SU-DHL-6 (cell line): Measurements from ENCODE around the gene POU6F1.
"Not testable (repeated sequence)": the region's sequence is repeated elsewhere in the genome, so short reads cannot be mapped to it uniquely, and the experiment has no call there.

Experiments used
- H2AFZ ChIP-seq: fragments of 200-600 bp; sonication (generic); 2 replicates; pipeline ENCODE4 v1.6.1; 2014; ENCODE audit warnings: low read depth, mild to moderate bottlenecking, moderate library complexity, mixed read lengths, antibody characterized with exemption, low read length; ENCODE audit not compliant: severe bottlenecking
- H3F3A ChIP-seq: fragments of 200-600 bp; shearing (Covaris generic); 2 replicates; pipeline ENCODE4 v1.6.0; 2016; ENCODE audit warnings: antibody characterized with exemption, mild to moderate bottlenecking; ENCODE audit not compliant: insufficient read depth
- H3K27ac ChIP-seq: fragments of 200-600 bp; sonication (generic); 2 replicates; pipeline ENCODE4 v1.5.1; 2016; ENCODE audit warnings: low read depth, mild to moderate bottlenecking, low read length, moderate library complexity, mixed read lengths
- H3K27me3 ChIP-seq: fragments of 200-600 bp; sonication (generic), shearing (Covaris generic); 2 replicates; pipeline ENCODE4 v1.6.0; 2014; ENCODE audit warnings: mild to moderate bottlenecking, low read length
- H3K36me3 ChIP-seq: fragments of 200-600 bp; sonication (generic); 2 replicates; pipeline ENCODE4 v1.6.1; 2014; ENCODE audit warnings: mild to moderate bottlenecking, low read length, mixed read lengths
- H3K4me2 ChIP-seq: fragments of 300-600, 200-600 bp; shearing (Covaris generic), sonication (generic); 2 replicates; pipeline ENCODE4 v1.6.0; 2014; ENCODE audit warnings: low read length, low read depth, mild to moderate bottlenecking; ENCODE audit not compliant: poor library complexity, severe bottlenecking
- H3K4me3 ChIP-seq: fragments of 200-600 bp; sonication (generic); 2 replicates; pipeline ENCODE4 v1.5.1; 2014; ENCODE audit warnings: antibody characterized with exemption, low read length, mild to moderate bottlenecking, mixed read lengths; ENCODE audit not compliant: insufficient read depth, poor library complexity, severe bottlenecking
- H3K79me2 ChIP-seq: fragments of 200-600 bp; sonication (generic); 2 replicates; pipeline ENCODE4 v1.6.1; 2014; ENCODE audit warnings: mild to moderate bottlenecking, low read length, moderate library complexity; ENCODE audit not compliant: insufficient read depth
- H3K9ac ChIP-seq: fragments of 200-600 bp; sonication (generic); 2 replicates; pipeline ENCODE4 v1.7.0; 2014; ENCODE audit warnings: mild to moderate bottlenecking, low read length
- H3K9me2 ChIP-seq: fragments of 200-600 bp; sonication (generic); replicated peaks from 2 replicates; pipeline ENCODE4 v1.6.1; 2014; ENCODE audit warnings: low read length; ENCODE audit not compliant: insufficient read depth
- H3K9me3 ChIP-seq: fragments of 200-600 bp; sonication (generic); 2 replicates; pipeline ENCODE4 v1.6.1; 2014; ENCODE audit warnings: low read length, mixed read lengths; ENCODE audit not compliant: insufficient read depth
- H4K20me1 ChIP-seq: fragments of 200-600 bp; sonication (generic); 2 replicates; pipeline ENCODE4 v1.6.1; 2014; ENCODE audit warnings: low read depth, mild to moderate bottlenecking, antibody characterized with exemption, low read length, moderate library complexity, mixed read lengths
- CTCF ChIP-seq: fragments of 200-600 bp; sonication (generic); IDR thresholded peaks from one replicate; pipeline ENCODE4 v1.5.1; 2017; ENCODE audit warnings: antibody characterized with exemption, mild to moderate bottlenecking, low read length, moderate library complexity; ENCODE audit not compliant: insufficient read depth, poor library complexity, severe bottlenecking
- EZH2phosphoT487 ChIP-seq: fragments of 200-600 bp; sonication (generic), shearing (Covaris generic); conservative IDR thresholded peaks from 2 replicates; pipeline ENCODE4 v1.6.1; 2018; ENCODE audit warnings: mild to moderate bottlenecking, antibody characterized with exemption, low read length, moderate library complexity, mixed read lengths

The POU6F1 gene

GRCh38 chr12:51263341-51263740 is 45.5 kb upstream of the POU6F1 start:
- no peak overlapping the region for H3K4me2 ChIP-seq
- H3K9me3 ChIP-seq: no peaks in the 10 kb centered on the region
- no peaks in the 10 kb centered on the region for H3K27me3 ChIP-seq
- no peak overlapping the region for H3K9ac ChIP-seq
- no peaks in the 10 kb centered on the region for H4K20me1 ChIP-seq
- TF ChIP-seq CTCF (no peak), EZH2phosphoT487 (no peak)
- no peaks in the 10 kb centered on the region for H3K36me3 ChIP-seq
- H3K79me2 ChIP-seq: no peaks in the 10 kb centered on the region
- no peak overlapping the region for H3K4me3 ChIP-seq
- no peaks in the 10 kb centered on the region for H3K9me2 ChIP-seq
- H3K27ac ChIP-seq: no peak overlapping the region
- no peak overlapping the region for H2AFZ ChIP-seq
- H3F3A ChIP-seq: no peaks in the 10 kb centered on the region

- H3K79me2 ChIP-seq: no peaks in the 10 kb centered on the region
- H3K9me3 ChIP-seq: no peaks in the 10 kb centered on the region
- H3K4me2 ChIP-seq: no peak overlapping the region
- no peaks in the 10 kb centered on the region for H4K20me1 ChIP-seq
- no peaks in the 10 kb centered on the region for H3K9me2 ChIP-seq
- H3K27ac ChIP-seq: no peak overlapping the region
- TF ChIP-seq CTCF (no peak), EZH2phosphoT487 (no peak)
- H3K36me3 ChIP-seq: no peaks in the 10 kb centered on the region
- no peaks in the 10 kb centered on the region for H3F3A ChIP-seq
- H2AFZ ChIP-seq: no peak overlapping the region
- H3K27me3 ChIP-seq: no peaks in the 10 kb centered on the region
- no peak overlapping the region for H3K9ac ChIP-seq
- H3K4me3 ChIP-seq: no peak overlapping the region
These were observed 44.9 kb upstream of the POU6F1 start for GRCh38 chr12:51262758-51263177.

- not testable (repeated sequence) for H3K27ac ChIP-seq, H3K9me2 ChIP-seq, H3K9me3 ChIP-seq, H3K79me2 ChIP-seq, H3K4me3 ChIP-seq, H3F3A ChIP-seq, H3K4me2 ChIP-seq, H2AFZ ChIP-seq, H3K27me3 ChIP-seq, H4K20me1 ChIP-seq, H3K36me3 ChIP-seq, H3K9ac ChIP-seq
These were observed 41.7 kb upstream of the POU6F1 start for GRCh38 chr12:51259600-51259999.

DNA sequence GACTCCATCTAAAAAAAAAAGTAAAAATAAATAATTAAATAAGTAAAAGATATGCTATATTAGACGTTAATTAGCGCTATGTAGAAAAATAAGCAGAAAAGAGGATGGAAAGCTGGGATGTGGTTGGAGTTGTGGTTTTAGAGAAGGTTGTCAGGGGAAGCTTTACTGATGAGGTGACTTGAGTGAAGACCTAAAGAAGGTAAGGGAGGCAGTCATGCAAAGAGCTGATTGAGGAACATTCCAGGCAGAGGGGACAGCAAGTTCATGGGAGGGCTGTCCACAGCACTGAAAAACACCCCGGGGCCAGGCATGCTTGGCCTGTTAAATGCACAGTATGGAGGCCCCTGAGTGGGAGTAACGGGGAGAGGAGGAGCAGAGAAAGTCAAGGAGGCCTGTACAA is 36.7 kb upstream of the POU6F1 start:
- no peak for TF ChIP-seq CTCF
- no peak for TF ChIP-seq EZH2phosphoT487
- Histone ChIP-seq H4K20me1 (no peaks in the 10 kb centered on the region), H3K9me3 (no peaks in the 10 kb centered on the region), H3K36me3 (no peaks in the 10 kb centered on the region), H3K79me2 (no peaks in the 10 kb centered on the region), H2AFZ (no peak overlapping the region), H3F3A (no peaks in the 10 kb centered on the region), H3K27ac (no peak overlapping the region), H3K9ac (no peak overlapping the region), H3K27me3 (no peaks in the 10 kb centered on the region), H3K9me2 (no peaks in the 10 kb centered on the region), H3K4me3 (no peak overlapping the region), H3K4me2 (no peak overlapping the region)
